Neuronal stem cell (in vitro differentiated cells): ENCODE measurements around the gene UVSSA.

Experiments used
- DNase-seq: peaks from one replicate; pipeline ENCODE4 v3.0.0-alpha.2; 2013; ENCODE audit warnings: low spot score
- H2AFZ ChIP-seq: one replicate; pipeline ENCODE4 v1.6.1; 2013; ENCODE audit warnings: mild to moderate bottlenecking, low read length, inconsistent platforms
- H2AK5ac ChIP-seq: 2 replicates; pipeline ENCODE4 v1.6.1; 2013; ENCODE audit warnings: low read depth, mild to moderate bottlenecking, inconsistent platforms, low read length, moderate library complexity, mixed read lengths
- H2BK120ac ChIP-seq: 2 replicates; pipeline ENCODE4 v1.6.1; 2013; ENCODE audit warnings: low read depth, mild to moderate bottlenecking, inconsistent platforms, low read length, moderate library complexity, mixed read lengths
- H2BK12ac ChIP-seq: one replicate; pipeline ENCODE4 v1.6.1; 2013; ENCODE audit warnings: low read length, inconsistent platforms
- H2BK15ac ChIP-seq: 2 replicates; pipeline ENCODE4 v1.6.1; 2013; ENCODE audit warnings: mild to moderate bottlenecking, low read length, inconsistent platforms, mixed read lengths
- H2BK5ac ChIP-seq: one replicate; pipeline ENCODE4 v1.6.1; 2013; ENCODE audit warnings: inconsistent platforms, mild to moderate bottlenecking, low read length, moderate library complexity
- H3K14ac ChIP-seq: one replicate; pipeline ENCODE4 v1.6.1; 2013; ENCODE audit warnings: low read length, inconsistent platforms
- H3K18ac ChIP-seq: 2 replicates; pipeline ENCODE4 v1.6.1; 2013; ENCODE audit warnings: low read length, inconsistent platforms
- H3K23ac ChIP-seq: 2 replicates; pipeline ENCODE4 v1.6.1; 2013; ENCODE audit warnings: low read depth, mild to moderate bottlenecking, mixed read lengths, low read length, inconsistent platforms; ENCODE audit not compliant: poor library complexity
- H3K27ac ChIP-seq: replicated peaks from 3 replicates; pipeline ENCODE4 v1.5.1; 2013; ENCODE audit warnings: low read length, inconsistent platforms
- H3K27me3 ChIP-seq, 3 experiments: 2 replicates each; pipeline ENCODE4 v1.6.1; 2013; ENCODE audit warnings: low read length in 3 of 3, mild to moderate bottlenecking in 2 of 3, inconsistent platforms in 1 of 3, low read depth in 1 of 3, mixed read lengths in 1 of 3, moderate library complexity in 1 of 3; ENCODE audit not compliant: control insufficient read depth in 3 of 3, insufficient read depth in 3 of 3
- H3K36me3 ChIP-seq, 2 donors: replicated peaks in 1 of 2; 2 replicates each; pipeline ENCODE4 v1.6.1; 2013; ENCODE audit warnings: low read length in 2 of 2; ENCODE audit not compliant: control insufficient read depth in 2 of 2, insufficient read depth in 2 of 2
- H3K4ac ChIP-seq: 2 replicates; pipeline ENCODE4 v1.6.1; 2013; ENCODE audit warnings: inconsistent platforms, mild to moderate bottlenecking, low read length, moderate library complexity
- H3K4me1 ChIP-seq, 2 donors: 1 replicate in 1 of 2; 2 replicates in 1 of 2; pipeline ENCODE4 v1.6.1; 2013; ENCODE audit warnings: low read length in 2 of 2, low read depth in 1 of 2; ENCODE audit not compliant: control insufficient read depth in 2 of 2, insufficient read depth in 1 of 2
- H3K4me2 ChIP-seq: one replicate; pipeline ENCODE4 v1.6.1; 2013; ENCODE audit warnings: mild to moderate bottlenecking, low read length, inconsistent platforms; ENCODE audit not compliant: insufficient read depth, poor library complexity, severe bottlenecking
- H3K4me3 ChIP-seq, 2 donors: 2 replicates each; pipeline ENCODE4 v1.5.1; 2013; ENCODE audit warnings: low read length in 2 of 2, mild to moderate bottlenecking in 2 of 2, inconsistent platforms in 1 of 2, moderate library complexity in 1 of 2
- H3K79me1 ChIP-seq: one replicate; pipeline ENCODE4 v1.6.1; 2013; ENCODE audit warnings: low read depth, mild to moderate bottlenecking, inconsistent platforms, low read length, moderate library complexity
- H3K9ac ChIP-seq: one replicate; pipeline ENCODE4 v1.6.1; 2013; ENCODE audit warnings: mild to moderate bottlenecking, low read depth, low read length, inconsistent platforms; ENCODE audit not compliant: poor library complexity
- H3K9me3 ChIP-seq, 2 donors: replicated peaks in 1 of 2; 2 replicates each; pipeline versions ENCODE3 to v1.6.1; 2013; ENCODE audit warnings: low read length in 2 of 2, mild to moderate bottlenecking in 2 of 2, inconsistent platforms in 1 of 2, low read depth in 1 of 2, mixed read lengths in 1 of 2, moderate library complexity in 1 of 2; ENCODE audit not compliant: control insufficient read depth in 2 of 2, insufficient read depth in 1 of 2
- H4K8ac ChIP-seq: one replicate; pipeline ENCODE4 v1.6.1; 2013; ENCODE audit warnings: low read depth, mild to moderate bottlenecking, inconsistent platforms, low read length, moderate library complexity
- H4K91ac ChIP-seq: one replicate; pipeline ENCODE4 v1.6.1; 2013; ENCODE audit warnings: low read length, low read depth, mild to moderate bottlenecking, inconsistent platforms; ENCODE audit not compliant: poor library complexity
- WGBS, 2 donors: extraction: QIAGEN DNeasy Blood & Tissue Kit; methylation state at CpG; one replicate each; pipeline ENCODE4 v1.1.7; 2013; ENCODE audit warnings: missing lambda C conversion rate in 2 of 2, mixed read lengths in 1 of 2; ENCODE audit not compliant: insufficient read length in 2 of 2, insufficient replicate concordance in 1 of 2; ENCODE audit errors: extremely low coverage in 2 of 2; 5-methylcytosine and 5-hydroxymethylcytosine counted together

Gene UVSSA

DNA sequence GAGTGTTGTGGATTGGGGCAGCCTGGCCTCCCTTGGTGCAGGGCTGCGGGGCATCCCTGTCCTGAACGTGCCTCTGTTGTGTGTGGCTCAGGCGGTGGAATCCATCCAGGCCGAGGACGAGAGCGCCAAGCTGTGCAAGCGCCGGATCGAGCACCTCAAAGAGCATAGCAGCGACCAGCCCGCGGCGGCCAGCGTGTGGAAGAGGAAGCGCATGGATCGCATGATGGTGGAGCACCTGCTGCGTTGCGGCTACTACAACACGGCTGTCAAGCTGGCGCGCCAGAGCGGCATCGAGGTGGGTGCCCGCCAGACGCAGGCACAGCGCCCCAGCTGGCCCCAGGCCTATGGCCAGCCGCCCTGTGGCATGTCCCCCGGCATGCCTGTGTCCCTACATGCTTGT lies 31.7 kb upstream of the UVSSA start:
- Histone ChIP-seq H3K18ac (no peak overlapping the region), H3K4ac (no peak overlapping the region), H3K23ac (no peak overlapping the region), H4K8ac (no peak overlapping the region), H3K4me2 (no peak overlapping the region), H3K14ac (no peak overlapping the region), H3K9me3 (peaks cover 13 to 18% of the 10 kb centered on the region in 2 donors), H2AFZ (no peak overlapping the region), H4K91ac (no peak overlapping the region), H3K36me3 (peaks cover 58 to 82% of the 10 kb centered on the region in 2 donors), H3K9ac (no peak overlapping the region), H2BK12ac (no peak overlapping the region), H2BK5ac (no peak overlapping the region), H3K27me3 (no peaks in the 10 kb centered on the region), H2BK120ac (no peak overlapping the region), H2AK5ac (no peak overlapping the region), H3K27ac (no peak overlapping the region), H2BK15ac (no peak overlapping the region), H3K4me3 (peak overlapping the region in 1 of 2 donors; percentile 9), H3K79me1 (peaks cover 26% of the 10 kb centered on the region), H3K4me1 (peaks cover 0 to 2% of the 10 kb centered on the region in 2 donors)
- no peak for DNase-seq
- WGBS, 2 donors: no CpG with 5 or more reads among the region's 28 CpGs

DNA sequence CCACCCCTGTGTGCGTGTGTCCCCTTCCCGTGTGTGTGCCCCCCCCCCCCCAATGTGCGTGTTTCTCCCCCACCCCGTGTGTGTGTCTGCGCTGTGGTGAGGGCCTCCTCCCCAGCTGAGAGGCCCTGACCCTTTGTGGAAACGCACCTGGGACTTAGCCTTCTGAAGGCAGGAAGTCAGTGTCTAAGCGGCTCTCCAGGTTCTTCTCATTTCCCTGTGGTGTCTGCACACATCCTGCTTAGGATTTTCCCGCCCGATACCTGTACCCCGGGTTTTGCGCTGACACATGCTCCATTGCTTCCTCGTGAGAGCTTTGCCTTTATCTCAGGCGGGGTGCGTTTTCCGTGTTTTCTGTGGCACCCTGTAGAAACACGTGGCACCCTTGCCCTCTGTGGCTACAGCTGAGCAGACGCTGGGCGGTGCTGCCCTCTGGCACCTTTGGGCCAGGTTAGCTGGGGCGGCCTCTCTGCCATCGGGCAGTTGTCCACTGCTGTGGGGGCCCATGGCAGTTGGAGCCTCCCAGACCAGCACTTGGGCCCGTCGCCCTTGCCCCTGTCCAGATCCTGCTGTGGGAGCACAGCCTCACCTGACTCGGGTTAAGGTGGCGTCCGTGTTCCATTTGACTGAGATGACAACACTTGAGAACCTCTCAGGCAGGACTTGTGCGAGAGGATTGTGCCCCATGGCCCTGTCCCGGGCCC lies 31.0 kb upstream of the UVSSA start:
- Histone ChIP-seq H3K9me3 (peaks cover 13 to 18% of the 10 kb centered on the region in 2 donors), H3K14ac (no peak overlapping the region), H3K27me3 (no peaks in the 10 kb centered on the region), H3K23ac (peak overlapping the region; percentile 73), H2AK5ac (no peak overlapping the region), H3K27ac (no peak overlapping the region), H3K9ac (no peak overlapping the region), H3K36me3 (peaks cover 58 to 83% of the 10 kb centered on the region in 2 donors), H4K91ac (no peak overlapping the region), H4K8ac (no peak overlapping the region), H2BK120ac (no peak overlapping the region), H3K4me2 (no peak overlapping the region), H3K79me1 (peaks cover 20% of the 10 kb centered on the region), H2BK15ac (no peak overlapping the region), H3K18ac (no peak overlapping the region), H3K4ac (no peak overlapping the region), H2BK12ac (no peak overlapping the region), H3K4me1 (no peaks in the 10 kb centered on the region), H3K4me3 (no peak overlapping the region), H2AFZ (no peak overlapping the region), H2BK5ac (no peak overlapping the region)
- DNase-seq: no peak
- WGBS, 2 donors: no CpG with 5 or more reads among the region's 27 CpGs

DNA sequence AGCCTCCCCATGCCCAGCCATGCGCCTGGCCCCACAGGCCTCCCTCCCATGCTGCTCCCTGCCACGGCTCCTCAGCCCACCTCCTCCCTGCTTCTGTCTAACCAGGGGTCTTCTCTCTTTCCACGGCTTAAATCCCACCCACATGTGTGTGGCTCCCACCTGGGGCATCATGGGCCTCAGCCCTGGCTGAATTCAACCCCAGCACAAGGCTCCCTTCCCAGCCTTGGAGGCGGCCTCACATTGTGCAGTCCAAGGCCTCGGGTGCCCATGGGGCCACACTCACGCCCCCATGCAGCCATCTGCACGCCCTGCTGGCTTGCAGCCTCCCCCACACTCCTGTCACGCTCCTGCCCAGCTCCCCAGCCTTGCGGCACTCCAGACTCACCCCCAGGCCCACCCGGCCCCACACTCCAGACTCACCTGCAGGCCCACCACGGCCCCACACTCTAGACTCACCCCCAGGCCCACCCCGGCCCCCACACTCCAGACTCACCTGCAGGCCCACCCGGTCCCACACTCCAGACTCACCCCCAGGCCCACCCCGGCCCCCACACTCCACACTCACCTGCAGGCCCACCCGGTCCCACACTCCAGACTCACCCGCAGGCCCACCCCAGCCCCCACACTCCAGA lies 30.4 kb upstream of the UVSSA start:
- Histone ChIP-seq H3K14ac (no peak overlapping the region), H2BK15ac (no peak overlapping the region), H2BK5ac (no peak overlapping the region), H2AK5ac (no peak overlapping the region), H3K4me3 (no peak overlapping the region), H4K91ac (no peak overlapping the region), H3K27ac (no peak overlapping the region), H2BK120ac (no peak overlapping the region), H3K4me1 (no peaks in the 10 kb centered on the region), H3K23ac (peak overlapping the region; percentile 73), H3K36me3 (peaks cover 55 to 84% of the 10 kb centered on the region in 2 donors), H4K8ac (no peak overlapping the region), H3K18ac (no peak overlapping the region), H2BK12ac (no peak overlapping the region), H3K4ac (no peak overlapping the region), H3K9ac (no peak overlapping the region), H3K27me3 (no peaks in the 10 kb centered on the region), H3K79me1 (peaks cover 19% of the 10 kb centered on the region), H3K9me3 (peaks cover 13 to 18% of the 10 kb centered on the region in 2 donors), H3K4me2 (no peak overlapping the region), H2AFZ (no peak overlapping the region)
- WGBS, 2 donors: no CpG with 5 or more reads among the region's 16 CpGs
- DNase-seq: no peak

DNA sequence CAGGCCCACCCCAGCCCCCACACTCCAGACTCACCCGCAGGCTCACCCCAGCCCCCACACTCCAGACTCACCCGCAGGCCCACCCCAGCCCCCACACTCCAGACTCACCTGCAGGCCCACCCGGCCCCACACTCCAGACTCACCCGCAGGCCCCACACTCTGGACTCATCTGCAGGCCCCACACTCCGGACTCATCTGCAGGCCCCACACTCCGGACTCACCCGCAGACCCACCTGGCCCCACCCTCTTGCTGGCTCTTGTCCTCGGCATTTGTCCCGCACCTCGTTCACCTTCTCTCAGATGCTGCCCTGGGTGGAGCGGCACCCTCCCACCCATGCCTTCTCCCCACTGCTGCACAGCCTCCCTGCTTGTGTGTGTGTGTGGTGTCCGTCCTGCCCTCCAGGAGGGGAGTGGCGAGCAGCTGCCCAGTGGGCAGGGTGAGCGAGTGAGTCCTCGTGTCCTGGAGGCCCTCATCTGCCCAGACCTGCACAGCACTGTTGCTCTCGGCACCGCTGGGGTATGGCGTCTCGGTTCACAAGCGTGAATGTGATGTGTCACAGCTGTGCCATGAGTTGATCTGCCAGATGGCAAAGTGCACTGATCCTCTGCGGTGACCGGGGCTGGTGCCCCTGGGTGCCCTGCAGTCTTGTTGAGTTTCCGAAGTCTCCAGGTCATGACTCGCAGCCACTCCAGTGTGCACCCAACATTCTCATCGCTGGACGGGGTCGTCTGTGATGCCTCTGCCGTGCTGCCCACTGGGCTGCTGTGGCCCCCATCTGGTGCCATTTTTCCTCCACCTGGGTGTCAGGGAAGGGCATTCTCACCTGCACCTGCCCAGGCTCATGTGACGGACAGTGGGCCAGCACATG lies 29.6 kb upstream of the UVSSA start:
- H2BK120ac ChIP-seq: no peak overlapping the region
- no CpG with 5 or more reads among the region's 29 CpGs for WGBS, 2 donors

More for the DNA sequence above, 29.6 kb upstream of the UVSSA start:
- no peak overlapping the region for H2BK15ac ChIP-seq
- H3K79me1 ChIP-seq: peaks cover 14% of the 10 kb centered on the region
- no peak overlapping the region for H3K18ac ChIP-seq
- H3K36me3 ChIP-seq: peaks cover 51 to 84% of the 10 kb centered on the region in 2 donors
- peak overlapping the region; percentile 8 for H3K14ac ChIP-seq
- peaks cover 13 to 18% of the 10 kb centered on the region in 2 donors for H3K9me3 ChIP-seq
- H2AFZ ChIP-seq: no peak overlapping the region
- H3K23ac ChIP-seq: peak overlapping the region; percentile 16
- no peak overlapping the region for H3K27ac ChIP-seq
- no peak overlapping the region for H2AK5ac ChIP-seq
- no peak overlapping the region for H4K91ac ChIP-seq
- H3K4me2 ChIP-seq: no peak overlapping the region
- H3K4me1 ChIP-seq: no peaks in the 10 kb centered on the region
- no peak overlapping the region for H4K8ac ChIP-seq
- no peak overlapping the region for H2BK12ac ChIP-seq
- H3K9ac ChIP-seq: peak overlapping the region; percentile 70
- peak overlapping the region in 1 of 2 donors; percentile 70 for H3K4me3 ChIP-seq
- no peak for DNase-seq
- no peak overlapping the region for H2BK5ac ChIP-seq
- H3K4ac ChIP-seq: no peak overlapping the region
- no peaks in the 10 kb centered on the region for H3K27me3 ChIP-seq
